ENCODE results near the gene TMEM218. TPM values are rescaled to one million over a fixed set of nuclear protein-coding genes. Genes with fewer than 3 reads are reported as not detected.

The TMEM218 gene
- total RNA-seq, 1 experiment from 2014 or later: 14.3 TPM

DNA sequence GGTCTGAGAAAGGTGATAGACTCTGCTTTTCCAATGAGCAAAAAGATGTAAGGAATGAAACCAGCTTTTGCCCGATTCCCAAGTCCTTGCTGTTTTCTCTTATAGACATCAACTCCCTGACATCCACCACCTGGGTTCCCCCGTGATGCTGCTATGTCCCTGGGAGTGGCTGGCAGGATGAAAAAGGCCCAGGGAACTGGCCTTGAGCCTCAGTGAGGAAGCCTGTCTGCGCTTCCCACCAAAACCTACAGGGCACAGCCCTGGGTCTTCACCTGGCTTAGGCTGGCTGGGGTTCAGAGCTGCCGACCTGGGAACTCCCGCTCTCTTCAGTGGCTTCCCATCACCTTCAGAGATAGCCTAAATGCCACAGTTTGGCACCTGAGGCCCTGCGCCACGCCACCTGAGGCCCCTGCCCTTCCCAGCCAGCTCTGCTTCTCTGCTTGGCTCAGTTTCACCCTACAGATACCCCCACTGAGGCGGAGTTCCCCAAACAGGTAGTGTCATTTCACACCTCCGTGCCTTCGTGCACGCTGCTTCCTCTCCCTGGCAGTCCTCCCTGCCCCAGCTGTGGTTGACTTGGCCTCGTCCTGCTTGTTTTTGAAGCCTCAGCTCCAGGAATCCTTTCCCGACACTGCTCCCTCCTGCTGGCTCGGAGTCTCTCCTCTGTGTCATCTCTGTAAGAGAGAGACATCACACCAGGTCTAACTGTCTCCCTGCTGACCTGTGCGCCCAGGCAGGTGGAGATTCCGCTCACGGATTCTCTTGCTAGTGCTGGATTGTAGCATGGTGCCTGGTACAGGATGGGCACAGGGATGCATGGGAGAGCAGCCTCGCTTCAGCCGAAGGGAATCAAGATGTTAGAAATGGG, 37.6 kb downstream of the TMEM218 start:
- no peak for TF ChIP-seq CTCF (conservative IDR thresholded peaks at IDR 0.05)
- Histone ChIP-seq H3K4ac (ENCODE audit: low read depth, low read length) (no peak overlapping the region), H3K14ac (ENCODE audit: insufficient read depth, low read length) (no peak overlapping the region), H3K9ac (ENCODE audit: extremely low read depth, insufficient read length, low read length) (no peak overlapping the region), H4K91ac (ENCODE audit: insufficient read length, low read depth, low read length) (no peak overlapping the region), H4K20me1 (ENCODE audit: control insufficient read depth, insufficient read depth, insufficient read length) (no peaks in the 10 kb centered on the region), H3K9me3 (ENCODE audit: control insufficient read depth, low read depth, low read length) (no peaks in the 10 kb centered on the region), H3K56ac (ENCODE audit: insufficient read length, low read depth, low read length) (no peak overlapping the region), H3K4me2 (ENCODE audit: insufficient read depth, insufficient read length, low read length) (no peak overlapping the region), H2BK120ac (ENCODE audit: low read depth, low read length, poor library complexity, severe bottlenecking) (no peak overlapping the region), H3K27me3 (ENCODE audit: insufficient read depth, low read length) (no peaks in the 10 kb centered on the region), H4K5ac (ENCODE audit: insufficient read length, low read depth, low read length) (no peak overlapping the region), H2BK15ac (ENCODE audit: low read depth, low read length) (no peak overlapping the region), H3K23me2 (ENCODE audit: insufficient read length, low read depth, low read length, poor library complexity, severe bottlenecking) (no peaks in the 10 kb centered on the region), H3K23ac (ENCODE audit: insufficient read length, low read depth, low read length) (no peak overlapping the region), H3K79me1 (ENCODE audit: insufficient read depth, low read depth, low read length, poor library complexity, severe bottlenecking) (no peaks in the 10 kb centered on the region), H3T11ph (ENCODE audit: low read length) (no peak overlapping the region), H2BK5ac (ENCODE audit: insufficient read length, low read length) (no peak overlapping the region), H3K4me1 (ENCODE audit: insufficient read depth, low read length) (no peaks in the 10 kb centered on the region), H2AK5ac (ENCODE audit: insufficient read length, low read length) (no peak overlapping the region), H2AFZ (ENCODE audit: low read length) (no peak overlapping the region), H3K27ac (ENCODE audit: insufficient read length, low read depth, low read length) (no peak overlapping the region), H2BK12ac (ENCODE audit: insufficient read length, low read depth, low read length) (no peak overlapping the region), H3K18ac (ENCODE audit: insufficient read length, low read depth, low read length) (no peak overlapping the region), H4K8ac (replicated peaks; ENCODE audit: insufficient read length, low read depth, low read length) (no peak overlapping the region), H3K79me2 (ENCODE audit: insufficient read depth, low read length) (no peaks in the 10 kb centered on the region), H2BK20ac (ENCODE audit: low read depth, low read length, poor library complexity, severe bottlenecking) (no peak overlapping the region)
- Mint-ChIP-seq H3K36me3 (ENCODE audit: insufficient read depth in 1 of 3, low read depth in 3 of 3) (no peaks in the 10 kb centered on the region), H3K4me1 (peaks cover 16 to 22% of the 10 kb centered on the region in 2 experiments), H3K27ac (no peak overlapping the region), H3K9me3 (no peaks in the 10 kb centered on the region), H3K27me3 (ENCODE audit: low read depth) (peaks cover 14% of the 10 kb centered on the region), H3K4me3 (no peak overlapping the region)
- WGBS (ENCODE audit: extremely low coverage, insufficient read length, low lambda C conversion rate): no CpG with 5 or more reads among the region's 19 CpGs
- DNase-seq: no peak

Data from H9 (cell line).